Measurements from ENCODE around the gene GLP1R.

The GLP1R gene

GRCh38 chr6:39086294-39086693, 37.7 kb downstream of the GLP1R start:
- DNase-seq (ENCODE audit: low spot score), result no peak

DNA sequence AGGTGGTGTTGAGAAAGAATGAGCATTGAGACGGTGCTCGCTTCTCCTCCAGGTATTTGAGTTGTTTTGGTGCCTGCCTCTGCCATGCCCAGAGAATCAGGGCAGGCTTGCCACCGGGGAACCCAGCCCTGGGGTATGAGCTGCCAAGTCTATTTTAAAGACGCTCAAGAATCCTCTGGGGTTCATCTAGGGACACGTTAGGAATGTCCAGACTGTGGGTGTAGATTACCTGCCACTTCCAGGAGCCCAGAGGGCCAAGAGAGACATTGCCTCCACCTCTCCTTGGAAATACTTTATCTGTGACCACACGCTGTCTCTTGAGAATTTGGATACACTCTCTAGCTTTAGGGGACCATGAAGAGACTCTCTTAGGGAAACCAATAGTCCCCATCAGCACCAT, 38.1 kb downstream of the GLP1R start:
- DNase-seq (ENCODE audit: low spot score), result no peak

DNA sequence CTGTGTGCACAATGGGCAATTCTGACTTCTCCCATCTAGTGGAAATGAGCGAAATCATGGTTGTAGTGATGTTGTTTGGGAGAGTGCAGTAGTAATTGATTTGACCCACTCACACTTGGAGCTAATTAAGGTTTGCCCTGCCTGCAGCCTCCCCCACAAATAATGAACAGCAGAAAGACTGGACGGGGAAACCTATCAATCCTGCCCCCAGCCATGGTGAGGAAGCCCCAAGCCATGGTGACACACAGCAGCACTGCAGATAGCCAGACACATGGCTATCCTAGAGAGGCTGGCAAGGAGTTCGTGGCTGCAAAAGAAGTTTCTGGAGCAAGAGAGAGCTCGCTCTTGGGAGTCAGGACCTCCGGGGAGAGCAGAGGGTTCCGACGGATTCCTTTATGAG, 38.6 kb downstream of the GLP1R start:
- no peak for DNase-seq (ENCODE audit: low spot score)

DNA sequence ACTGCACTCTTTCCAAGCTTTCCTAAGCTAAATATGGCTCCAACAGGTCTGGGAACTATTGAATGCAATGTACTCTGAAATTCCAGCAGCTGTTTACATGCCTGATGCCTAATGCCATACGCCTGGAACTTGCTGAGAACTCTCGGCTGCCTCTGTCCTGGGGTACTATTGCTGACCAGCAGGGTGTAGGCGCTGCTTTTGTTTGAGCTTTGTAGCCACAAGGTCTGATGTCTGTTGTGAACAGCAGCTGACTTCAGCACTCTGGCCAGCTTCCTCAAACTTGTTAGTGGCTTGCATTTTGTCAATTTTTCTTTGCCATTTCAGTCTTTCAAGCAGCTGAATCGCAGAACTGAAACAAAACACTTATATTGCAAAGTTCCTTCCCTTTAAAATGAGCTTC, 39.8 kb downstream of the GLP1R start:
- DNase-seq (ENCODE audit: low spot score), result peak; percentile 74

DNA sequence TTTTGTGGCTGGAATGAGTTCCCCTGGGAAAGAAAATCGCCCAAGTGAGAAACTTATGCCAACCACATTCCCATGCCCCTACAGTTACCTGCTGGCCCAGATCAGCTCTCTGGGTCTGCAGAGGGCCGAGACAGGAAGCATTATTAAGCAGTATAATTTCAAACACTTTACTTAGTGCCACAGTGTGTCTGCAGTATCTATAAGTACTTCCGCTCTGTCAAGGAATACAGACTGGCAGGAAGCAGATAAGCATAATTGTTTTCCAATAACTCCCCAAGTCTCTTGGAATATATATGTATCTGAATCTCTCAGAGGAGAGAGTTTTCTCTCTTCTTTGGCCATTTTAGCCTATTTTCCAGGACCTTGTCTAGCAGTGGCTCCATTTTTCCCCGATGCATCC, 41.5 kb downstream of the GLP1R start:
- DNase-seq (ENCODE audit: low spot score), result no peak

DNA sequence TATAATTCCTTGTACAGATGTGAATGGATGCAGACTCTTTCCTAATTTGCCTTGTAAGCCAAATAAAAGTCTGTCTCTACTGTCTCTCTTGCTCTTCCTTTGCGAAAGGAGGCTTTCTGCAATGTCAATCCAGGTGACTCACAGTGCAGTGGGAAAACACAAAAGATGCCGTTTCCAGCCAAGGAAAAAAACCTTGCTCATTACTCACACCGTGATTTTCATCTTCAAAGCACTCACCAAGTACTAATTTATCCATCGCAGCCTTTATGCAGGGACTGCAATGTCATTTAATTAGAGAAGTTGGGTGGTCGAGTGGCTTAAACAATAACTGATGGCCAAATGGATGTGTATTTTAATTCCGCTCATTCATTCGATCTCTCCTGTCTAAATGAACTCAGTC, 42.6 kb downstream of the GLP1R start:
- DNase-seq (ENCODE audit: low spot score), result no peak

GRCh38 chr6:39092124-39092523, 43.5 kb downstream of the GLP1R start:
- no peak for DNase-seq (ENCODE audit: low spot score)

GRCh38 chr6:39093149-39093708, 44.6 kb downstream of the GLP1R start:
- DNase-seq (ENCODE audit: low spot score), result peak; percentile 40

DNA sequence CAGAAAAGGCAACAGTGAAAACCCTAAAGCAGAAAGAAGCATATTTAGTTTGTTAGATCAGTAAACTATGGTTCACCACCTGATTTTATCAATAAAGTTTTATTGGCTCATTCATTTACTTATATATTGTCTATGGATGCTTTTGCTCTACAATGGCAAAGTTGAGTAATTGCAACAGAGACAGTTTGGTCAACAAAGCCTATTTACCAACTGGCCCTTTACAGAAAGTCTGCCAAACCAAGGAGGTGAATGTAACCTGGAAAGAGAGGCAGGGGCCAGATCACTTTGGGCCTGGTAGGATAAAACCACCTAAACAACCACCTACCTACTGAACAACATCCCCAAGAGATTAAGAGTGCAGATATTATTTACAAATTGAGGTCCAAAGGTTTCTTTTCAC, 47.0 kb downstream of the GLP1R start:
- no peak for DNase-seq (ENCODE audit: low spot score)

GRCh38 chr6:39100358-39100757, 51.8 kb downstream of the GLP1R start:
- DNase-seq (ENCODE audit: low spot score), result no peak

DNA sequence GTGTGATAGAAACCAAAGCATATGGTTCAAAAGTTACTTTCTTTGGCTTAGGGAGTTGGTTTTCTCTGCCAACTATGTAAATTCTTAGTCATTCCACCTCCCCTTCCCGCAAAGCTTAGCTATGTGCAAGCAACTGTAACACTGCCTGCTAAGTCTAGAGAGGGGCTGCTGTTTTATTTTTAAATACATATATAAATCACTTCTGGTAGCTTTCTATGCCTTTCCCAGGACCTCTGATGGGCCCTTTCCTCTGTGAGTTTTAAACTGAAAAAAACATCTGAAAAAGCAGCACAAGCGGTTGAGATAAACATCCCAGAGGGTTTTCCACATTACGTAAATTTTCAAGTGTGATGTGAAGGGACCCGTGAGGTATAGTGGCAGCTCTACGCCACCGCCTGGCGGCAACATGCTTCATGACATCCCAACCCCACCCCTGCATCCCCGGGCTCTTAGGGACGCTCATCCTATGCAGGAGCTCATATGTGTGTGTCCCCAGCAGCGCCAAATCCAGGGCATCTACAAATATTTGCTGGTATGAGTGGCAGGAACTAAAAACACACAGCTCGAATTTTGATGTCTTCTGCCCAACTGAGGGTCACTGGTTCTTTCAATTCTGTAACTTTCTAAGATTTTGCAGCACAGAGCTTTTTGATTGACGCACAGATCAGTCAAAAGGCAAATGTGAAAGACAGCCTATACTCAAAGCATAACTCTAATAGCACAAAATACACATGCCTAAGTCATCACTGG, 53.7 kb downstream of the GLP1R start:
- peak; percentile 47 for DNase-seq (ENCODE audit: low spot score)

GRCh38 chr6:39102821-39103136, 54.2 kb downstream of the GLP1R start:
- DNase-seq (ENCODE audit: low spot score), result no peak

- no peak for DNase-seq (ENCODE audit: low spot score)
Measured at GRCh38 chr6:39104528-39104927, 55.9 kb downstream of the GLP1R start.

- DNase-seq (ENCODE audit: low spot score), result no peak
Measured at GRCh38 chr6:39107034-39107433, 58.5 kb downstream of the GLP1R start.

DNA sequence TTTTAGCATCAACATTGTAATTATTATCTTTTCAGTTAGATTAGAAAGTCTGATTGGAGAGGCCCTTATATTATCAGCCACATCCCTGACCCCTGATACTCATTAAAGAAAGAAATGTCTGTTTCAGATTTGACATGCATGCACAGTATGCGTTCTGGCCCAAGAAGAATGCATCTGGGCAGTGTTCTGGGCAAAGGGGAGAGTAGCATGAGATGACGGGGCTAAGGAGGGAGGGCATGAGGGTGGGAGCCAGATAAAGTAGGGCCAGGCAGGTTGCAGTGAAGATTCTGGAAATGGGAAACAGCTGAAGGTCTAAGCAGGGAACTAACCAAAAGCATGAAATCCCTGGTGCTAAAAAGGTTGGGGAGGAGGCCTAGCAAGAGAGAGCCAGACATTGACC, 59.1 kb downstream of the GLP1R start:
- DNase-seq (ENCODE audit: low spot score), result no peak

DNA sequence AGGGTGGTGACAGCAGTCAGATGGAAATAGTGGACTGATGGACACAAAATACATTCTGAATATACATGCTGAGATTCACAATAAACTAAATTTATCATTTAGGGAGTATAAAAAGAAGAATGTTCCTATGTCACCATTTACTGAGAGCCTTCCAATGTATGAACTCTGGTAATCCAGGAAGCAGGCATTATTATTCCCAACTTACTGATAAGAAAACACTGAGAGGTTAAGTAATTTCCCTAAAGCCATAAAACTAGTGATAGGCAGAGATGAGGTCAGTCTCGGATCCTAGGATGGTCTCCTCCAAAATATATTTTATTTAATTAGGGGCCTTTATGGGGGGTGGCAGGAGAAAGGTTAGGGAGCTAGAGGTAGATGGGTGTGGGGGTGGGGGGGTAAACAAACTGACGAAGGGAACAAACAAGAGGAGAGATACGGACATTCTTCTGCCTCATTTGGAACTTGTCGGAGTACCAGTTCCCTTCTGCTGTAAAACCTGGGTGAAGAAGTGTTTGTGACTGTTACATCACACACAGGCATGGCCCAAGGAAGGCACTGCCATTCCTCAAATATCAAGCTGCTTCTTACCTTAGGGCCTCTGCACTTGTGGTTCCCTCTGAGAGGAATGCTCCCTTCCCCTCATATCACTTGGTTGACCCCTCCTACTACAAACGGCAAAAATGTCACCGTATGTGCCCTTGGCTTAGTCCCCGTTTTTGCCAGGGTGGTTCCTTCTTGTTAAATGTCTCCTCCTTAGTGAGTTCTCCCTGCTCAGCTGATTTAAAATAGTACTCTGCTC, 59.7 kb downstream of the GLP1R start:
- DNase-seq (ENCODE audit: low spot score), result no peak

- no peak for DNase-seq (ENCODE audit: low spot score)
Measured at GRCh38 chr6:39111280-39111679, 62.7 kb downstream of the GLP1R start.

- no peak for DNase-seq (ENCODE audit: low spot score)
Measured at GRCh38 chr6:39113788-39114187, 65.2 kb downstream of the GLP1R start.

GRCh38 chr6:39114388-39114703, 65.8 kb downstream of the GLP1R start:
- no peak for DNase-seq (ENCODE audit: low spot score)

DNA sequence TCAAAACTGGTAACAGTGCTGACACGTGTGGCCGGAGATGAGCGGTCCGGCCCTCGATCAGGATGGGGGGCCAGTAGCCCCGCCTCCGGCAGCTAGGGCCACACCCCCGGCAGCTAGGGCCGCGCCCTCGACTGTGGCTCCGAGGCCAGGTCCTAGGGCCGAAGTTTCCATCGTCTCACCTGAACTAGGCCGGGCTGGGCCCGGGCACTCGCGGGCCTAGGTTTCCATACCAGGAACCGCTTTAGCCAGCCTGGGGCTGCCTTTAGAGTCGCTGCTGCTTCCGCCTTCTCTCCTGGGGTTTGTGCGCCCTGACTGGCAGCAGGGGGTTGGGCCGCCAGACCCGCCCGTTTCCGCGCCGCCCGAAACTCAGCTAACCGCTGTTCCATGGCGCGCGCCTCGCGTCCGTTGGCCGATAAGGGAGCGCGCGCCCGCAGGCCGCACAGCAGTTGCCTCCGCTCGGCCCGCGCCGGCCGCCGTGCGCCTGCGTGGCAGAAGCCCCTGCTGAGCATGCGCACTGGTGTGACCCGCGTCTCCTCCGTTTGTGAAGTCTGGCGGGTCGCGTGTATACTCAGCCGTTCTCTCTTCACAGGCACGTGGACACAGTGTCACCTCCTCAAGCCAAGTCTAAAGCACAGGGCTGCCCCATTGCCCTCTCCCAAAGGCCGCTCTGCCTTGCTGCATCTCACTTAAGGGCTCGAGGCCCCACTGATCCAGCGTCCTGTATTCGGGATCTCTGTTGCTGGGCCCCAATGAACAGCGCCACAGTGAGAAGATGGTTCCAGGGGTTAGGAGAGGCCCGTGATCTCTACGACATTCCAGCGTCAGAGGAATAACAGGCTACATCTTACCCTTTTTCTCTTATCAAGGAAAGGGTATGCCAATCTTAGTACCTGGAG, 66.4 kb downstream of the GLP1R start, which contains the start of gene SAYSD1:
SAYSD1 (minus strand) TSS at position 483 of the 896 bp plus-strand sequence; CDS start at position 386, 97 bp downstream.
- peak; percentile 76 for DNase-seq (ENCODE audit: low spot score)

- no peak for DNase-seq (ENCODE audit: low spot score)
Measured at GRCh38 chr6:39118921-39119320, 70.3 kb downstream of the GLP1R start.

DNA sequence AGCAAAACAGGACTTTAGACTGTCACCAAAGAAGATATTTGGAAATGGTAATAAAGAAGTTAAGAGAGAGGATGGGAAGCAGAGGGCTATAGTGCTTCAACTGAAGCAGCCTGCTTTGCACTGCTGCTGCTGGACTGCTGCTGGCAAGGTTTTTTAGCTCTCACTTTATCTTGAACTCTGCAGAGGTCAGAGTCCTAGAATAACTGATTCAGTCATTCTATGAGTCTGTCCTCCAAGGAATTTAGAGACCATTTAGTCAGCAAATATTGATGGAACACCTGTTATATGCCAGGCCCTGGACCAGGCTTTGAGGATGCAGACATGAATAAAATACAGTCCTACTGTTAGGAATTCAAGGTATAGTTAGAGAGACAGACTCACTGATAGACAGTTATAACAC, 75.5 kb downstream of the GLP1R start:
- no peak for DNase-seq (ENCODE audit: low spot score)
